H9 (cell line): ENCODE measurements around the gene STARD10. TPM values are rescaled to one million over a fixed set of nuclear protein-coding genes. Genes with fewer than 3 reads are reported as not detected.

ENCODE experiments used
- DNase-seq: peaks from one replicate; pipeline ENCODE4 v3.0.0-alpha.2; 2017
- H2AFZ ChIP-seq: one replicate; pipeline ENCODE4 v1.6.1; 2013; ENCODE audit warnings: mild to moderate bottlenecking, low read length, control low read depth, moderate library complexity
- H2AK5ac ChIP-seq: 2 replicates; pipeline ENCODE4 v1.6.1; 2013; ENCODE audit warnings: low read length, control low read depth, mixed read lengths; ENCODE audit not compliant: insufficient read length
- H2BK120ac ChIP-seq: one replicate; pipeline ENCODE4 v1.6.1; 2013; ENCODE audit warnings: low read depth, mild to moderate bottlenecking, low read length, control low read depth, inconsistent platforms; ENCODE audit not compliant: poor library complexity, severe bottlenecking
- H2BK12ac ChIP-seq: 2 replicates; pipeline ENCODE4 v1.6.1; 2013; ENCODE audit warnings: low read length, control low read depth, mixed read lengths, low read depth; ENCODE audit not compliant: insufficient read length
- H2BK15ac ChIP-seq: 2 replicates; pipeline ENCODE4 v1.6.1; 2013; ENCODE audit warnings: low read depth, low read length, control low read depth
- H2BK20ac ChIP-seq: one replicate; pipeline ENCODE4 v1.6.1; 2013; ENCODE audit warnings: low read depth, mild to moderate bottlenecking, low read length, control low read depth, inconsistent platforms; ENCODE audit not compliant: poor library complexity, severe bottlenecking
- H2BK5ac ChIP-seq: 2 replicates; pipeline ENCODE4 v1.6.1; 2013; ENCODE audit warnings: low read length, control low read depth, mixed read lengths; ENCODE audit not compliant: insufficient read length
- H3K14ac ChIP-seq: 2 replicates; pipeline ENCODE4 v1.6.1; 2013; ENCODE audit warnings: low read length, control low read depth; ENCODE audit not compliant: insufficient read depth
- H3K18ac ChIP-seq: 2 replicates; pipeline ENCODE4 v1.6.1; 2013; ENCODE audit warnings: low read depth, mild to moderate bottlenecking, mixed read lengths, low read length, control low read depth; ENCODE audit not compliant: insufficient read length
- H3K23ac ChIP-seq: 2 replicates; pipeline ENCODE4 v1.6.1; 2013; ENCODE audit warnings: low read length, control low read depth, mixed read lengths, low read depth; ENCODE audit not compliant: insufficient read length
- H3K23me2 ChIP-seq: 2 replicates; pipeline ENCODE4 v1.6.1; 2013; ENCODE audit warnings: low read depth, mild to moderate bottlenecking, mixed read lengths, low read length, control low read depth; ENCODE audit not compliant: insufficient read length, poor library complexity, severe bottlenecking
- H3K27ac ChIP-seq: 2 replicates; pipeline ENCODE4 v1.5.1; 2013; ENCODE audit warnings: low read length, control low read depth, mixed read lengths, low read depth; ENCODE audit not compliant: insufficient read length
- H3K27me3 ChIP-seq: 2 replicates; pipeline ENCODE4 v1.6.1; 2013; ENCODE audit warnings: low read length, control low read depth, inconsistent platforms; ENCODE audit not compliant: insufficient read depth
- H3K4ac ChIP-seq: 2 replicates; pipeline ENCODE4 v1.6.1; 2013; ENCODE audit warnings: low read depth, mild to moderate bottlenecking, control low read depth, inconsistent platforms, low read length, moderate library complexity
- H3K4me1 ChIP-seq: 2 replicates; pipeline ENCODE4 v1.6.1; 2013; ENCODE audit warnings: low read length, control low read depth, inconsistent platforms; ENCODE audit not compliant: insufficient read depth
- H3K4me2 ChIP-seq: 2 replicates; pipeline ENCODE4 v1.6.1; 2013; ENCODE audit warnings: low read length, control low read depth, mixed read lengths; ENCODE audit not compliant: insufficient read length, insufficient read depth
- H3K56ac ChIP-seq: 2 replicates; pipeline ENCODE4 v1.6.1; 2013; ENCODE audit warnings: low read depth, mild to moderate bottlenecking, mixed read lengths, low read length, control low read depth; ENCODE audit not compliant: insufficient read length
- H3K79me1 ChIP-seq: 2 replicates; pipeline ENCODE4 v1.6.1; 2013; ENCODE audit warnings: low read depth, mild to moderate bottlenecking, moderate library complexity, low read length, control low read depth, inconsistent platforms; ENCODE audit not compliant: insufficient read depth, poor library complexity, severe bottlenecking
- H3K79me2 ChIP-seq: 2 replicates; pipeline ENCODE4 v1.6.1; 2013; ENCODE audit warnings: low read length, control low read depth, inconsistent platforms; ENCODE audit not compliant: insufficient read depth
- H3K9ac ChIP-seq: 2 replicates; pipeline ENCODE4 v1.6.1; 2013; ENCODE audit warnings: low read length, control low read depth, mixed read lengths; ENCODE audit not compliant: insufficient read length; ENCODE audit errors: extremely low read depth
- H3K9me3 ChIP-seq: one replicate; pipeline ENCODE4 v1.6.1; 2013; ENCODE audit warnings: low read depth, low read length, inconsistent platforms; ENCODE audit not compliant: control insufficient read depth
- H3T11ph ChIP-seq: one replicate; pipeline ENCODE4 v1.6.1; 2013; ENCODE audit warnings: mild to moderate bottlenecking, low read length, control low read depth, inconsistent platforms
- H4K20me1 ChIP-seq: one replicate; pipeline ENCODE4 v1.6.1; 2013; ENCODE audit not compliant: control insufficient read depth, insufficient read length, insufficient read depth
- H4K5ac ChIP-seq: 2 replicates; pipeline ENCODE4 v1.6.1; 2013; ENCODE audit warnings: low read depth, mild to moderate bottlenecking, mixed read lengths, low read length, control low read depth; ENCODE audit not compliant: insufficient read length
- H4K8ac ChIP-seq: replicated peaks from 2 replicates; pipeline ENCODE4 v1.6.1; 2013; ENCODE audit warnings: low read length, control low read depth, mixed read lengths, low read depth; ENCODE audit not compliant: insufficient read length
- H4K91ac ChIP-seq: 2 replicates; pipeline ENCODE4 v1.6.1; 2013; ENCODE audit warnings: low read depth, mild to moderate bottlenecking, moderate library complexity, mixed read lengths, low read length, control low read depth; ENCODE audit not compliant: insufficient read length
- H3K27ac Mint-ChIP-seq, 3 experiments: 2 replicates in 2 of 3; 3 replicates in 1 of 3; pipeline ENCODE4 v1.8.0; 2020 to 2021; ENCODE audit warnings: mixed read lengths in 3 of 3, mild to moderate bottlenecking in 1 of 3, moderate library complexity in 1 of 3
- H3K27me3 Mint-ChIP-seq: 2 replicates; pipeline ENCODE4 v1.8.0; 2021; ENCODE audit warnings: low read depth, mild to moderate bottlenecking, moderate library complexity, mixed read lengths
- H3K36me3 Mint-ChIP-seq, 3 experiments: 2 replicates in 2 of 3; 3 replicates in 1 of 3; pipeline ENCODE4 v1.8.0; 2020 to 2021; ENCODE audit warnings: low read depth in 3 of 3, mixed read lengths in 3 of 3; ENCODE audit not compliant: insufficient read depth in 1 of 3
- H3K4me1 Mint-ChIP-seq, 2 experiments: 2 replicates each; pipeline ENCODE4 v1.8.0; 2020; ENCODE audit warnings: mixed read lengths in 2 of 2
- H3K4me3 Mint-ChIP-seq, 2 experiments: 2 replicates in 1 of 2; 3 replicates in 1 of 2; pipeline ENCODE4 v1.8.0; 2020 to 2021; ENCODE audit warnings: mild to moderate bottlenecking in 2 of 2, mixed read lengths in 2 of 2, moderate library complexity in 1 of 2
- H3K9me3 Mint-ChIP-seq, 2 experiments: 2 replicates in 1 of 2; 3 replicates in 1 of 2; pipeline ENCODE4 v1.8.0; 2020; ENCODE audit warnings: mild to moderate bottlenecking in 2 of 2, mixed read lengths in 2 of 2, moderate library complexity in 1 of 2
- WGBS: extraction: QIAGEN DNeasy Blood & Tissue Kit; methylation state at CpG from one replicate; pipeline ENCODE4 v1.1.7; 2013; ENCODE audit warnings: missing lambda C conversion rate, low lambda C conversion rate, mixed read lengths; ENCODE audit not compliant: insufficient read length; ENCODE audit errors: extremely low coverage; 5-methylcytosine and 5-hydroxymethylcytosine counted together
- total RNA-seq: library from RNA; stranded (reverse); gene quantifications from 2 replicates; pipeline ENCODE4 v1.2.1, GENCODE V29; 2021
- TF ChIP-seq, protein P1 (sequence below): fragments of 200-600 bp; sonication (generic); conservative IDR thresholded peaks from 3 replicates; pipeline ENCODE4 v1.8.0; 2021; ENCODE audit warnings: antibody characterized with exemption, mild to moderate bottlenecking

STARD10 gene
- total RNA-seq, 1 experiment from 2014 or later = 24.4 TPM

DNA sequence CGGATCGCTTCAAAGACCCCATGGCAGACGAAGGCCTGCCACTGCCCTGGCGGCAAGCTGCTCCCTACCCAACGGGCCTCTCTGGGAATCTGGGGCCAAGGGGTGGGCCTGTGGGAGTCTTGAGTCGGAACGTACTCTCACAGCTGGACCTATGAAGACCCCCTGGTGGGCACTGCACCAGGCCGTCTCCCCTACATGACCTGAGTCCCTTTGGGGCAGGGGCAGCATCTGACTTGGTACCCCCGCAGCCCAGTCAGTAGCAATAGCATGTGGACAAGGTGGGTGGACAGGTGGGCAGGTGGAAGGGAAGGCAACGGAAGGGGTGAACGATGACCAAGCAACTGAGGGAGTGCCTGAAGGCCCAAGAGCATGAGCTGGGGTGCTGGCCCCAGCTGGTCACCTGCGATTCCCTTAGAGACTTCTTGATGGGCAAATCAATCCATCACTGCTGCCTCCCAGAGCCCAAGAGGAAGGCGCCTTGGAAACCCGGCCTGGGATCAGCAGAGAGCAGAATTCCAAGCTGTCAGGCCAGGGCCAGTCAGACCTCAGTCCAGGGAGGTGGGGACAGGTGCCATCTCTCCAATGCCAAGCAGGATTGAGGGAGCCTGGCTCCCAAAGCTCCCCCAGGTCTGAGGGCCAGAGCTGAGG lies 76.9 kb downstream of the STARD10 start:
- Histone ChIP-seq H2BK15ac (no peak overlapping the region), H3K9me3 (no peaks in the 10 kb centered on the region), H3K14ac (no peak overlapping the region), H2AK5ac (no peak overlapping the region), H4K20me1 (no peaks in the 10 kb centered on the region), H2BK120ac (no peak overlapping the region), H3T11ph (no peak overlapping the region), H3K79me2 (no peaks in the 10 kb centered on the region; the same call in 1 of the 2 replicates), H4K5ac (no peak overlapping the region), H4K8ac (no peak overlapping the region), H3K27ac (no peak overlapping the region), H3K18ac (no peak overlapping the region), H3K23ac (no peak overlapping the region), H3K79me1 (peaks cover 4% of the 10 kb centered on the region), H3K4ac (no peak overlapping the region), H3K4me1 (no peaks in the 10 kb centered on the region), H2BK20ac (no peak overlapping the region), H3K56ac (no peak overlapping the region), H3K9ac (no peak overlapping the region), H3K4me2 (no peak overlapping the region), H3K27me3 (no peaks in the 10 kb centered on the region), H2BK12ac (no peak overlapping the region), H4K91ac (no peak overlapping the region), H2AFZ (no peak overlapping the region), H2BK5ac (no peak overlapping the region), H3K23me2 (no peaks in the 10 kb centered on the region)
- Mint-ChIP-seq H3K4me3 (no peak overlapping the region), H3K4me1 (peaks cover 6 to 28% of the 10 kb centered on the region in 2 experiments), H3K36me3 (peaks cover 0 to 15% (median 6%) of the 10 kb centered on the region in 3 experiments; a peak in 3 of 7 replicates), H3K27me3 (no peaks in the 10 kb centered on the region), H3K27ac (no peak overlapping the region), H3K9me3 (no peaks in the 10 kb centered on the region)
- TF ChIP-seq, protein P1, sequence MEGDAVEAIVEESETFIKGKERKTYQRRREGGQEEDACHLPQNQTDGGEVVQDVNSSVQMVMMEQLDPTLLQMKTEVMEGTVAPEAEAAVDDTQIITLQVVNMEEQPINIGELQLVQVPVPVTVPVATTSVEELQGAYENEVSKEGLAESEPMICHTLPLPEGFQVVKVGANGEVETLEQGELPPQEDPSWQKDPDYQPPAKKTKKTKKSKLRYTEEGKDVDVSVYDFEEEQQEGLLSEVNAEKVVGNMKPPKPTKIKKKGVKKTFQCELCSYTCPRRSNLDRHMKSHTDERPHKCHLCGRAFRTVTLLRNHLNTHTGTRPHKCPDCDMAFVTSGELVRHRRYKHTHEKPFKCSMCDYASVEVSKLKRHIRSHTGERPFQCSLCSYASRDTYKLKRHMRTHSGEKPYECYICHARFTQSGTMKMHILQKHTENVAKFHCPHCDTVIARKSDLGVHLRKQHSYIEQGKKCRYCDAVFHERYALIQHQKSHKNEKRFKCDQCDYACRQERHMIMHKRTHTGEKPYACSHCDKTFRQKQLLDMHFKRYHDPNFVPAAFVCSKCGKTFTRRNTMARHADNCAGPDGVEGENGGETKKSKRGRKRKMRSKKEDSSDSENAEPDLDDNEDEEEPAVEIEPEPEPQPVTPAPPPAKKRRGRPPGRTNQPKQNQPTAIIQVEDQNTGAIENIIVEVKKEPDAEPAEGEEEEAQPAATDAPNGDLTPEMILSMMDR = no peak
- WGBS = no CpG with 5 or more reads among the region's 14 CpGs
- DNase-seq = no peak
